Germinal center (tissue), 1 donor: ENCODE measurements around the gene RNF17.
"Not testable (repeated sequence)": the region's sequence is repeated elsewhere in the genome, so short reads cannot be mapped to it uniquely, and the experiment has no call there.

Experiments
- DNase-seq: peaks from one replicate; pipeline ENCODE4 v3.0.0; 2012; ENCODE audit warnings: mixed read lengths, low spot score

Gene RNF17

GRCh38 chr13:24742977-24743376, 21.0 kb upstream of the RNF17 start:
- no peak for DNase-seq

- DNase-seq: no peak
Measured at GRCh38 chr13:24744247-24744646, 19.7 kb upstream of the RNF17 start.

GRCh38 chr13:24745516-24745860, 18.5 kb upstream of the RNF17 start:
- no peak for DNase-seq

- DNase-seq: no peak
Measured at GRCh38 chr13:24745861-24746617, 17.9 kb upstream of the RNF17 start.

GRCh38 chr13:24746618-24747247, 17.2 kb upstream of the RNF17 start:
- no peak for DNase-seq

GRCh38 chr13:24747248-24748060, 16.5 kb upstream of the RNF17 start:
- no peak for DNase-seq

- DNase-seq: no peak
Measured at GRCh38 chr13:24748061-24748400, 15.9 kb upstream of the RNF17 start.

- no peak for DNase-seq
Measured at GRCh38 chr13:24759197-24759596, 4.8 kb upstream of the RNF17 start.

- DNase-seq: no peak
Measured at GRCh38 chr13:24764276-24764630, 284 bp downstream of the RNF17 start.

- DNase-seq: no peak
Measured at GRCh38 chr13:24777171-24777570, 13.2 kb downstream of the RNF17 start.

- no peak for DNase-seq
Measured at GRCh38 chr13:24784319-24784718, 20.4 kb downstream of the RNF17 start.

GRCh38 chr13:24788538-24788937, 24.6 kb downstream of the RNF17 start:
- no peak for DNase-seq

GRCh38 chr13:24802074-24802473, 38.1 kb downstream of the RNF17 start:
- DNase-seq: no peak

GRCh38 chr13:24821207-24821606, 57.2 kb downstream of the RNF17 start:
- no peak for DNase-seq

GRCh38 chr13:24822640-24823039, 58.7 kb downstream of the RNF17 start:
- DNase-seq: no peak

GRCh38 chr13:24823122-24823710, 59.2 kb downstream of the RNF17 start:
- not testable (repeated sequence) for DNase-seq

GRCh38 chr13:24827799-24828198, 63.8 kb downstream of the RNF17 start:
- DNase-seq: no peak

GRCh38 chr13:24834902-24835510, 71.0 kb downstream of the RNF17 start:
- no peak for DNase-seq

GRCh38 chr13:24837528-24837927, 73.6 kb downstream of the RNF17 start:
- DNase-seq: not testable (repeated sequence)

GRCh38 chr13:24842549-24843274, 78.7 kb downstream of the RNF17 start:
- DNase-seq: no peak

GRCh38 chr13:24851546-24851945, 87.6 kb downstream of the RNF17 start:
- no peak for DNase-seq

GRCh38 chr13:24854311-24854710, 90.3 kb downstream of the RNF17 start:
- DNase-seq: no peak
